Subcutaneous adipose tissue (tissue), 4 donors: ENCODE results near the gene CNTROB. TPM values are rescaled to one million over a fixed set of nuclear protein-coding genes. Genes with fewer than 3 reads are reported as not detected.

Experiments used
- CTCF ChIP-seq: fragments of 450-650 bp; IDR thresholded peaks from one replicate; pipeline ENCODE4 v1.5.1; 2016; ENCODE audit warnings: low read depth, mild to moderate bottlenecking, control low read depth, antibody characterized with exemption, moderate library complexity
- total RNA-seq, 4 donors: library from RNA; depleted of rRNA; stranded (reverse); fragments of >200 nt; gene quantifications; one replicate each; pipeline ENCODE4 v1.1.0, GENCODE V29; 2016

Gene CNTROB
- total RNA-seq, 4 donors from 2014 or later, result 7.5 to 27.3 (median 21.9) TPM

- no peak for TF ChIP-seq CTCF
Measured at GRCh38 chr17:7894866-7895265, 37.1 kb upstream of the CNTROB start.

- no peak for TF ChIP-seq CTCF
Measured at GRCh38 chr17:7897090-7897489, 34.9 kb upstream of the CNTROB start.

GRCh38 chr17:7897773-7898172 lies 34.2 kb upstream of the CNTROB start:
- TF ChIP-seq CTCF, result no peak

- no peak for TF ChIP-seq CTCF
Measured at GRCh38 chr17:7903154-7904103, 28.6 kb upstream of the CNTROB start.

GRCh38 chr17:7909089-7909488 lies 22.9 kb upstream of the CNTROB start:
- TF ChIP-seq CTCF, result no peak

- no peak for TF ChIP-seq CTCF
Measured at GRCh38 chr17:7910281-7910680, 21.7 kb upstream of the CNTROB start.

- no peak for TF ChIP-seq CTCF
Measured at GRCh38 chr17:7910711-7911110, 21.3 kb upstream of the CNTROB start.
